Islet of Langerhans (tissue), 1 donor: Measurements from ENCODE around the gene SLC9A3.

Experiments
- FAIRE-seq: peaks from one replicate; lab custom pipeline; 2011; peaks lifted over from hg19 to GRCh38; lab: Jason Lieb, UNC

Gene SLC9A3

DNA sequence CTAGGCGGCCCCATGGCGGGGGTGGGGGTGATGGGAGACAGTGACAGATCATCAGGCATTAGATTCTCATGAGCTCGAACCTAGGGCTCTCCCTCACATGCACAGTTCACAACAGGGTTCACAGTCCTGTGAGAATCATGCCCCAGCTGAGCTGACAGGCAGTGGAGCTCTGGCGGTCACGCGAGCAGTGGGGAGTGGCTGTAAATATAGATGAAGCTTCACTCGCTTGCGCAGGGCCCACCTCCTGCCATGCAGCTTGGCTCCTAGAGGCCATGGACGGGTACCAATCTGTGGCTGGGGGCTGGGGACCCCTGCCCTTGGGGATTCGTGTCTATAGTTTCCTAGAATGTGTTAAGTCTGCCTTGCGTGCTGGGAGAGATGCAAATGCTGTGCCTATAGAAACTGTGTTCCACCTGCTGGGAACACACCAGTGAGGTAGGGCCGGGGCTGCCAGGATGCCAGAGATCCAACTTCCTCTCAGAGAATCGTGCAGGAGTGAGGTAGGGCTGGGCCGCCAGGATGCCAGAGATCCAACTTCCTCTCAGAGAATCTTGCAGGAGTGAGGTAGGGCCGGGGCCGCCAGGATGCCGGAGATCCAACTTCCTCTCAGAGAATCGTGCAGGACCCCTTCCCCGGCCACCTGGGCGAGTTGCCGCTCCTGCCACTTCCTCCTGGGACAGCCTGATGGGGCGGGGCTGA, 95.3 kb downstream of the SLC9A3 start:
- no peak for FAIRE-seq

DNA sequence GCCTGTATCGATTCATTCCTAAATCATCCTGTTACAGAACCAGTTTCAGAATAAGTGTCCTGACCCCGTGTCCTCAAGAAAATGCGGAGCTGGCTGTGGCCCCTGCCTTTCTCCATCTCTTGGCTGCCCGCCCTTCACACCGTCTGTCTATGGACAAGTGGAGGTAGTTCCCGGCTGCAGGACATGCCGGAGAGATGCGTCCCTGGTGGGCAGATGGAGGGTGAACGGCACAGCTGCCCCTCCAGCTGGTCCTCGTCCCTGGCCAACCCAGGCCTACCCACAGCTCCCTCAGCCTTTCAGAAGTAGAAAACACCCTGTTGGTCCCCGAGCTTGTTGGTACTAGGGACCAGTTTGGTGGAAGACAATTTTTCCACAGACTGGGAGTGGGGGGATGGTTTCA, 96.0 kb downstream of the SLC9A3 start:
- FAIRE-seq = no peak

DNA sequence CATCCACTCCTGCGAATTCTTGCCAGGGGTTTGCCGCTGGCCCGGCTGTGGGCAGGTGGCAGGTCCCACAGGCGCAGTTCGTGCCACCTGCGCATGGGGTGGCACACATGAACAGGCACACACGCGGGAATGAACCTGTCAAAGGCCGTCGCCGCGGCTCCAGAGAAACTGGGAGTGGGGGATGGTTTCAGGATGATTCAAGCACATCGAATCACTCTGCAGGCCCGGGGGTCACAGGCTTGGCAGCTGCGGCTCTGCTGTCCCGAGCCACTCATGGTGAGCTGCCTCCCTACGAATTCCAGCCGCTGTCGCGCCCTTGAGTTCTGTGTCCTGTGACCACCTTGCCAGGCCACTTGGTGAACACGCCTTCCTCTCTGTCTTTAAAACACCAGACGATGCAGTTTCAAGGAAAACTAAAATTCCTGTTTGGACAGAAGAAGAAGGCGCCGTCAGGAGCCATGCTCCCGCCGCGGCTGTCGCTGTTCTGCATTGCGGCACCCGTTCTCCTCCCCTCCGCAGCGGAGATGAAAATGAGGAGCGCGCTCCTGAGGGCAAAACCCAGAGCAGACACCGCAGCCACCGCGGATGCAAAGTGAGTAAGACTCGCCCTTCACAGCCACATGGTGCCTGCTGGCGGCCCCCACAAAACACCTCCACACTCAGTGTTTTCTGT, 96.7 kb downstream of the SLC9A3 start:
- no peak for FAIRE-seq

DNA sequence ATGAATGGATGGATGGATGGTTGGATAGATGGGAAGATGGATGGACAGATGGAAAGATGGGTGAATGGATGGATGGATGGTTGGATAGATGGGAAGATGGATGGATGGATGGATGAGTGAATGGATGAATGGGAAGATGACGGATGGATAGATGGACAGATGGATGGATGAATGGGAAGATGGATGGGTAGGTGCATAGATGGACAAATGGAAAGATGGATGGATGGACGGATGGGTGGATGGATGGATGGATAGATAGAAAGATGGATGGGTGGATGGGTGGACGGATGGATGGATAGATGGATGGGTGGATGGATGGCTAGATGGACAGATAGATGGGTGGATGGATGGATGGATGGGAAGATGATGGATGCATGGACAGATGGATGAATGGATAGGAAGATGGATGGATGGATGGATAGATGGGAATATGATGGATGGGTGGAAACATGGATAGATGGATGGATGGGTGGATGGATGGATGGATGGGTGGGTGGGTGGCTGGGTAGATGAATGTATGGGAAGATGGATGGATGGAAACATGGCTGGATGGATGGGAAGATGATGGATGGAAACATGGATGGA, 97.8 kb downstream of the SLC9A3 start:
- no peak for FAIRE-seq

DNA sequence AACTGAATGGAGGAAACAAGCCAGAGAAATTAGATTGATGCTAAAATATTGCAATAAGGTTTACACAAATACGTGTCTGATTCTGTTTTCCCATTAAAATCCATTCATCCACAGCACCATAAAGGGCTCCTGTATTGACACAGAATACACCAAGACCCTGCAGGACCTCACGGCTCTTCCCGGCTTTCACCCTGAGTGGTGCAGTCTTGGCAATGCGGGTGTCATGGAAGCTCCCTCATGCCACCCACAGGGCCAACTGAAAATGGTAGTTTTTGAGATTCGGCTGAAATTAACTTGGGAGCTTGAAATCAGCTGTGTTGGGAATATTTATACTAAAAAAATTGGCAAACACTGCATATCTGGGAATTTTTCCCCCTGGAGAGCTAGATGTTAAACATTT, 98.5 kb downstream of the SLC9A3 start:
- no peak for FAIRE-seq

DNA sequence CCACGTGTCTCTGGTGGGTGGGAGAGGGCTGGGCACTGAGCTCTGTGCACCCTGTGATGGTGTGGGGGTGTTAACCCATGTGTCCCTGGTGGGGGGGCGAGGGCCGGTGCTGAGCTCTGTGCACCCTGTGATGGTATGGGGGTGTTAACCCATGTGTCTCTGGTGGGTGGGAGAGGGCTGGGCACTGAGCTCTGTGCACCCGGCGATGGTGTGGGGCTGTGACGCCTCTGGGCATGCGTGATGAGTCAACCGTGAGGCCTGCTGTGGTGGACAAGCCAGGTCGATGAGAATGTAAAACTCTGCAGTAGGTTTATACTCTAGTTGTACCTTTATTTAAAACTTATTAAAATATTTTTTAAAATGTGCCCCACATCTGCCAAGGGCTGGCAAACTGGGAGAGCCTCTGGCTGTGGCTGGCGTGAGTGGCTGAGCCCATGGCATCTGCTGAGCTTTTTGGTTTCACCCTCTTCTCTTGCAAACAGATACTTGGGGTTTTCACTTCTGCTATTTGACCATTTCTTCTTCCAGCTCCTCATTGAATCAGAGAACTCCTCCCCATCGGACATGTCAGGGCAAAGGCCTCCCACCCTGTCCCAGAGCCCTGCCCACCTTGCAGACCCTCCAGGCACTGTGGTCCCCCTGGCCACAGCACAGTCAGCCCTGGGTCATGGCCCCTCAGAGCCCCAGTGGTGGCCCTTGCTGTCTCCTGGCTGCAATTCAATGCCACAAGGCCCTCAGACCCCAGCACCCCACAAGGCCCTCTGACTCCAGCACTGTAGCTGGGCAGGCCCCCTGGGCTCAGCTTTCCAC, 99.7 kb downstream of the SLC9A3 start:
- no peak for FAIRE-seq

DNA sequence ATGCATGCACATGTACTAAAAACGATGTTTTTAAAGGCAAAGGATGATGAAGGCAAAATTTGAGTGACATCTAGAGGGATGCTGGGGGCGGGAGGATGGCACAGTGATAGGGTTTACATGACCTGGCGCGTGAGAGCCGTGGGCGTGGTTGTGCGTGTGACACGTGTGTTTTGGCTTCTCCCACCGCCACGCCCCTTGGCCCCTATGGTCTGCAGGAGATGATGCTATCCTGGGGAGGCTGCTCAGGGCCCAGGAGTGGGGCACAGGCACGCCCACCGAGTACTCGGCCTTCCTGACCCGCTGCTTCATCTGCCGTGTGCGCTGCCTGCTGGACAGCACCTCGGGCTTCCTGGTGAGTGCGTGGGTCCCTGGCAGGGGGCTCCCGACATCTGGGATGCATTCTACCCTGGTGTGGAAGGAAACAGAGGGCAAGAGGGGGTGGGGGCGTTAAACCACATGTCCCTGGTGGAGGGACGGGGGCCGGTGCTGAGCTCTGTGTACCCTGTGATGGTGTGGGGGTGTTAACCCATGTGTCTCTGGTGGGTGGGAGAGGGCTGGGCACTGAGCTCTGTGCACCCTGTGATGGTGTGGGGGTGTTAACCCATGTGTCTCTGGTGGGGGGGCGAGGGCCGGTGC, 100.5 kb downstream of the SLC9A3 start:
- no peak for FAIRE-seq

DNA sequence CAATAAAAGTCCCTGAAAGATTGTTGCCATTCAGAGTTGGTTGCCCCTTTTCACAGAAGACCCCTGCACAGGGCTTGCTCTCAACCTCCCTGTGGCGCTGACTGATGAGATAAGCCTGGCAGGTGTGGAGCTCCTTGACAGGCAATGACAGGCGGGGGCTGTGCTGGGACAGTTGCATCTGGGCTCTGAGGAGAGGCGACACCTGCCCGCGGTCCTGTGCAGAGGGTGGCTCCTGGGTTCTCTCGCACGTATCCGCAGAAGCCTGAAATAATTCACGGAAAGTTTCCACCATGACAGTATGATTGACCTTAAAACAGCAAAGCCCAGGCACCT, 101.0 kb downstream of the SLC9A3 start:
- FAIRE-seq = no peak

DNA sequence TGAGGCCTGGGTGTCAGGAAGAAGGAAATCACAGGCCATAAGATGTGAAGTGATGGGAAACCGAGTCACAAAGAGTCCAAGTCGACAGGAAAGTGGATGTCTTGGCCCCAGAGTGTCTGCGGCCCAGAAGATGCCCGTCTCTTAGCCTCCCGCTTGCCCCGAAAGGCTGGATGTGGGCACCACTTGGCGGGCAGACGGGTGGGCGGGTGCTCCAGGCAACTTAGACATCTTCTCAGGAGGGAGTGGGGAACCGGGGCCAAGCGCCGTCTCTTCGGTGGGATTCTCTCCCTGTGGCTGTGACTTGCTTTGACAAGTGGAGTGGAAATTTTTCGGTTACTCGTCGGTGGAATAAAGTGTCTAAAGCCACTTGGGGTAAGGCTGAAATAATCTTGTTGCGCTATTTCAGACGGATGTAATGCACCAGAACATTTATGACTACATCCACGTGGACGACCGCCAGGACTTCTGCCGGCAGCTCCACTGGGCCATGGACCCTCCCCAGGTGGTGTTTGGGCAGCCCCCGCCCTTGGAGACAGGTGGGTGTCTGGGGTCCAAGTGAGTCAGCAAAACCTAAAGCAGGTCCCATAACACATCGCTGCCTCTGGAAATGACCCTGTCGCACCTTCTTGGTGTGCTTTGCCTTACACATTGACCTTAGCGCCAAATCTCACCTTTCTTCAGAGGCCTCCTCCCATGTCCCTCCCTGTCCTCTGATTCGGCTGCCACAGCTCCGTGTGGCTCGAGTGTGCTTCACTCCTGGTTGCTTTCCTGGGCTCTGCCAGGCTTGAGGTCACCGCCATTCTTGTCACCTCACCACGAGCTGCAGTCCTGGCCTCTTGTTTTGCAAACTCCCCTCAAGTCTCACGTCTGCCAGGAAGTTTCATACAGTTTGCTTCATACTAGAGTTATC, 101.7 kb downstream of the SLC9A3 start:
- FAIRE-seq = no peak

DNA sequence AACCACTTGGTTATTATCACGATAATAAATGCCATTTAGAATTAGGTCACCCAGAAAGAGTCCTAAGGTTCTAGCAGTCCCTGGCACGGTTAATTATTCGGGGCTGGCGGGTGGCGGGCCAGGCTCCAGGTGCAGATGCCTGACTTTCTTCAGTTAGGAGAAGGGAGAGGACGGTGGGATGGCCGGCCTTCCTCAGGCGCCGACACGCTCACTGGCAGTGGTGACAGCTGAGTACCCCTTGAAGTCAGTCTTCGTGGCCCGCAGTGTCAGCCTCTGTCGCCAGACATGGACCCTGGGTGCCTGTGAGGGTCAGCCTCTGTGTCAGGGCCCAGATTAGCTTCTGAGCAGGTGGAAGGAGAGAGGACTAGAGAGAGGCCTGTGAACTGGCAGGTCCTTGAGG, 102.3 kb downstream of the SLC9A3 start:
- FAIRE-seq = no peak

DNA sequence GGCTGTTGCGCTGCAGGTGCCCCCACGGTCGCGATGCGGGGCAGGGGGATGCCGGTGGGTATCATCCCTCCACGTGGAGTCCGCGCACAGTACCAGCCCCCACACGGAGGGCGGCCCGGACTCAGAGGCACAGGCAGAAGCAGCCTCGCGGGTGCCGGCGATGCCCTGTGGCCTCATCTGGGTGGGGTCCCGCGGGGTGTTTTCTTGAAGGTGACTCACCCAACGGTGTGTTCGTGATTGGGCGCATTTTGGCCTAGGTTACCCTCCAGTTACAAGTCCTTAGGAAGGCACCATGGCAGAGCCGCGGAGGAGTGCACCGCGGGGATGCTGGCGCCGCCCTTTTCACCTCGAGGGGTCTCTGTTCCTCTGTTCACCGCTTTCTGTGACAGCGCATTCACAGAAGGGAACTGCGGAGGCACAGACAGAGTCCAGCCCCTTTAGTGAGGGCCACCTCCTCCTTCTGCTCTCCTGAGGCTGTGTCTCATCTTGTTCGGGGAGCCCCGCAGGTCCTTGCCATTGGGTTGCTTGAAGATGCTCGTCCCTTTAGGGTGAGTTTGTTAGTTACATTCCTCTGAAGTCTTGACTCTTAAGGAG, 102.9 kb downstream of the SLC9A3 start:
- no peak for FAIRE-seq

DNA sequence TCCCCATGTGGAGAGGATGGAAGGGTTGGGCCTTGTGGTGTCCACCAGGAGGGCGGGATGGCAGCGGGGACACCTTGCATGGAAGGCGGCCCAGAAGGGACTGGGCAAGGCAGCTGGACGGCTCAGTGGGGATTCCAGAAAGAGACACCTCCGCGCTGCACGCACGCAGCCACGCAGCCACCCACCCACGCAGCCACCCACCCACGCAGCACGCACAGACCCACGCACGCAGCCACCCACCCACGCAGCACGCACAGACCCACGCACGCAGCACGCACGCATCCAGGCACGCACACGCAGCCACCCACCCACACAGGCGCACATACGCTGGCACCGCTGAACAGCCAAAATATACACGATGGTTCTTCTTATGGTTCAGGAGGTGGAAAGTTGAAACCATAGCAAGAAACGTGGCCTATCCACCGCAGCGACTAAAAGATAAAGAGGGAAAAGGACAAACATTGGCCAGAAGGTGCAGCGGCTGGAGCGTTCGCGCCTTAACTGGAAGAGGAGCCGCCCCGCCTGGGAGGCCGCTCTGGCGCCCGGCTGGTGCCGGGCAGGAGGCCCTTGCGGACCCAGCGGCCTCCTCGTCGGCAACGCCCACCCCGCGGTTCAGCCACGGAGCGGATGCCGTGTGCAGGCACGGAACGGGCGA, 103.5 kb downstream of the SLC9A3 start:
- no peak for FAIRE-seq
